Nephron (organoid): ENCODE data around the gene SNCAIP.
"Not testable (repeated sequence)": the region's sequence is repeated elsewhere in the genome, so short reads cannot be mapped to it uniquely, and the experiment has no call there.

Experiments used
- H3K27ac Mint-ChIP-seq, 3 experiments: 2 replicates each; pipeline ENCODE4 v1.8.0; 2020; ENCODE audit warnings: mixed read lengths in 3 of 3, mild to moderate bottlenecking in 2 of 3, moderate library complexity in 1 of 3
- H3K27me3 Mint-ChIP-seq: 2 replicates; pipeline ENCODE4 v1.8.0; 2021; ENCODE audit warnings: low read depth, mild to moderate bottlenecking, moderate library complexity, mixed read lengths
- H3K36me3 Mint-ChIP-seq: 2 replicates; pipeline ENCODE4 v1.8.0; 2020; ENCODE audit warnings: low read depth, mixed read lengths
- H3K4me1 Mint-ChIP-seq: 2 replicates; pipeline ENCODE4 v1.8.0; 2020; ENCODE audit warnings: mixed read lengths
- H3K4me3 Mint-ChIP-seq, 3 experiments: 2 replicates each; pipeline ENCODE4 v1.8.0; 2020; ENCODE audit warnings: mild to moderate bottlenecking in 3 of 3, mixed read lengths in 3 of 3, moderate library complexity in 2 of 3
- H3K9me3 Mint-ChIP-seq: 2 replicates; pipeline ENCODE4 v1.8.0; 2020; ENCODE audit warnings: mixed read lengths
- CTCF ChIP-seq, 3 experiments: fragments of 200-600 bp; sonication (generic); IDR thresholded peaks; one replicate each; pipeline ENCODE4 v1.5.0; 2021; ENCODE audit warnings: antibody characterized with exemption in 3 of 3; ENCODE audit not compliant: unreplicated experiment in 3 of 3

Gene SNCAIP

DNA sequence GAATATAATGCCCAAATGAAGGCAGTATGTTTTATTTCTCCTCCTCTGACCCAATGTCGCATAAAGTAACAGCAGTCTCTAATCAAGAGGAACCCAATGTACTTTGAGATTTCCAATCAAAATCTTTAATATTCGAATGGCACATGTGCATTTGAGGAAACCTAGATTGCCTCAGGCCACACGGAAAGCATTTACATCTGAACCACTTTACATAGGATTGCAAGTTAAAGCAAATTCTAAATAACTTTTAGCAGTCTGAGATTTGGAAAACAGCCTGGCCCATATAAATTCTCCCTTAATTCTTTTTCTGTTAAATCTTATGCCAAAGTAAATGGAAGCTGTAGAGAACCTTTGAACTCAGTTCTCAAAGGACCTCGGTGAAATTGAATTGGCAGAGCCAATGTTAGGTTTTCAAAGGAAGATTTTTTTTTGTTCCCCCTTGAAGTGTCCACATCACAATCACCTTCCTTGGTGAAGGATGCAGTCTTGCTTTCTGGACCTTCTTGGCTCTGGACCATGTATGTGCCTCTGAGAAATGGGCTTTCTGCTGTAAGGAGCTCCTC lies 57.3 kb downstream of the SNCAIP start:
- no peak for TF ChIP-seq CTCF (IDR thresholded peaks at IDR 0.05; ENCODE audit: unreplicated experiment in 3 of 3)
- Mint-ChIP-seq H3K4me1 (peaks cover 48% of the 10 kb centered on the region), H3K27me3 (no peaks in the 10 kb centered on the region), H3K36me3 (no peaks in the 10 kb centered on the region), H3K4me3 (no peak overlapping the region), H3K27ac (peak overlapping the region; percentile 78 to 88 (median 85)), H3K9me3 (no peaks in the 10 kb centered on the region)

DNA sequence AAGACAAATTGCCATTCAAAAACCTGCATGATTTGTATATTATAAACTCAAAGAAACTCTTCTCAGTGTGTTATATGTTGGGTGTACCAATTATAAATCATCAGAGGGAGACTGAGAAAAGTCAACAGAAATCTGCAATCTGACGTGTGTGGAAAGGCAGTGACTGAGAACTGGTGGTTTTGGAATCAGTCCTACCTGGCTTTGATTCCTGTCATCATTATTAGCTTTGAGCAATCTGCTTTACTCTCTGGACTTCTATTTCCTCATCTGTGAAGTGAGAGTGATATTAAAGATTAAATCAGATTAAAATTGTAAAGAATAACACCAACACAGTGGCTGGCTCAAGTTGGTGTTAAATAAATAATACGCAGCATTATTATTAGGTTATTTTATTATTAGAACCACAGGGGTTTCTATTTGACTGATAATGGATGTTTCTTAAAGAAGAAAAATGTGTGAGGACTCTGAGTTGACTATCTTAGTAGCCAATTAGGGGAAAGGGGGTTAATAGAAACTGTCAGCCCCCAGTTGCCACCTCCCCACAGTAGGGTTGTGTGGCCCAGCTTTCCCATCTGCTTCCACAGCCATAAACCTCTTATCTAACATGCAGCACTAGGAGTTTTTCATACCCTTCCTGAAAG lies 59.6 kb downstream of the SNCAIP start:
- no peaks in the 10 kb centered on the region for H3K27me3 Mint-ChIP-seq
- H3K4me3 Mint-ChIP-seq = no peak overlapping the region
- peaks cover under 1% of the 10 kb centered on the region for H3K36me3 Mint-ChIP-seq
- H3K27ac Mint-ChIP-seq = peak overlapping the region in 1 of 3 experiments; percentile 38
- no peaks in the 10 kb centered on the region for H3K9me3 Mint-ChIP-seq
- H3K4me1 Mint-ChIP-seq = peaks cover 48% of the 10 kb centered on the region
- TF ChIP-seq CTCF (IDR thresholded peaks at IDR 0.05; ENCODE audit: unreplicated experiment in 3 of 3) = no peak

- Mint-ChIP-seq H3K27me3 (no peaks in the 10 kb centered on the region), H3K27ac (peak overlapping the region; percentile 38 to 71 (median 63)), H3K4me3 (no peak overlapping the region), H3K36me3 (peaks cover 9% of the 10 kb centered on the region), H3K4me1 (peaks cover 34% of the 10 kb centered on the region), H3K9me3 (peaks cover 3% of the 10 kb centered on the region)
- TF ChIP-seq CTCF (IDR thresholded peaks at IDR 0.05; ENCODE audit: unreplicated experiment in 3 of 3) = no peak
Observed at GRCh38 chr5:122374110-122374509, 62.1 kb downstream of the SNCAIP start.

DNA sequence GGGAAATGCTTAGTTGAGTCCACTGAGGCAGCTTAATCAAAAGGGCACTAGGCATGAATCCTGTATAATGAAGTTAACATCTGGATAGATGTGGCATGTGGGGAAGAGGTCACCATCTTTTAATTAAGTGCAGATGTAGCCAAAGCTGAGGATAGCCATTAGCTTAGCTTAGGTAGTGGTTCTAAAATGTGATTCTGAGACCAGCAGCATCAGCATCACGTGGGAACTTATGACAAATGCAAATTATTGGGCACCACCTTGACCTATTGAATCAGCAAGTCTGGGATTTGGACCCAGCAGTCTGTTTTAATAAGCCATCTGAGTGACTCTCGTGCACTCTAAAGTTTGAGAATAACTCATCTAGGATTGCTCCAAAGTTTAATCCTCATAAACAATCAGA lies 63.8 kb downstream of the SNCAIP start:
- TF ChIP-seq CTCF (IDR thresholded peaks at IDR 0.05; ENCODE audit: unreplicated experiment in 3 of 3) = no peak
- Mint-ChIP-seq H3K27ac (no peak overlapping the region), H3K4me1 (peaks cover 31% of the 10 kb centered on the region)

GRCh38 chr5:122376250-122376649 lies 64.2 kb downstream of the SNCAIP start:
- Mint-ChIP-seq H3K27ac (no peak overlapping the region), H3K4me3 (no peak overlapping the region), H3K36me3 (peaks cover 9% of the 10 kb centered on the region), H3K4me1 (peaks cover 31% of the 10 kb centered on the region), H3K27me3 (no peaks in the 10 kb centered on the region), H3K9me3 (peaks cover 5% of the 10 kb centered on the region)
- no peak for TF ChIP-seq CTCF (IDR thresholded peaks at IDR 0.05; ENCODE audit: unreplicated experiment in 3 of 3)

More for the DNA sequence above, 63.8 kb downstream of the SNCAIP start:
- Mint-ChIP-seq H3K4me3 (no peak overlapping the region), H3K27me3 (no peaks in the 10 kb centered on the region), H3K9me3 (peaks cover 5% of the 10 kb centered on the region), H3K36me3 (peaks cover 9% of the 10 kb centered on the region)

- H3K9me3 Mint-ChIP-seq = peaks cover 8% of the 10 kb centered on the region
- H3K4me3 Mint-ChIP-seq = no peak overlapping the region
- H3K27me3 Mint-ChIP-seq = no peaks in the 10 kb centered on the region
- no peak overlapping the region for H3K27ac Mint-ChIP-seq
- H3K4me1 Mint-ChIP-seq = peaks cover 31% of the 10 kb centered on the region
- no peak for TF ChIP-seq CTCF (IDR thresholded peaks at IDR 0.05; ENCODE audit: unreplicated experiment in 3 of 3)
- H3K36me3 Mint-ChIP-seq = peaks cover 12% of the 10 kb centered on the region
Observed at GRCh38 chr5:122377026-122377425, 65.0 kb downstream of the SNCAIP start.

DNA sequence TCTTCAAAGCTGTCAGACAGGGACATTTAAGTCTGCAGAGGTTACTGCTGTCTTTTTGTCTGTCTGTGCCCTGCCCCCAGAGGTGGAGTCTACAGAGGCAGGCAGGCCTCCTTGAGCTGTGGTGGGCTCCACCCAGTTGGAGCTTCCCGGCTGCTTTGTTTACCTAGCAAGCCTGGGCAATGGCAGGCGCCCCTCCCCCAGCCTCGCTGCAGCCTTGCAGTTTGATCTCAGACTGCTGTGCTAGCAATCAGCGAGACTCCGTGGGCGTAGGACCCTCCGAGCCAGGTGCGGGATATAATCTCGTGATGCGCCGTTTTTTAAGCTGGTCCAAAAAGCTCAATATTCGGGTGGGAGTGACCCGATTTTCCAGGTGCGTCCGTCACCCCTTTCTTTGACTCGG lies 70.9 kb downstream of the SNCAIP start:
- not testable (repeated sequence) for H3K4me3 Mint-ChIP-seq, H3K27ac Mint-ChIP-seq, H3K27me3 Mint-ChIP-seq
- Mint-ChIP-seq H3K36me3 (peaks cover 20% of the 10 kb centered on the region), H3K9me3 (peaks cover 11% of the 10 kb centered on the region), H3K4me1 (peaks cover 26% of the 10 kb centered on the region)
